C4-2B (cell line): ENCODE data around the gene MORN1.

Experiments
- CTCF ChIP-seq: fragments of 450-650 bp; conservative IDR thresholded peaks from 2 replicates; pipeline ENCODE4 v1.5.1; 2017; ENCODE audit warnings: mild to moderate bottlenecking
- ZFX ChIP-seq: fragments of 450-650 bp; IDR thresholded peaks from 2 replicates; pipeline ENCODE4 v1.6.1; 2017

GRCh38 chr1:2290595-2291510 is 100.5 kb downstream of the MORN1 start:
- TF ChIP-seq CTCF (no peak), ZFX (no peak)
